ENCODE results near the gene EDAR. TPM values are rescaled to one million over a fixed set of nuclear protein-coding genes. Genes with fewer than 3 reads are reported as not detected.

Gene EDAR
- total RNA-seq, 4 donors from 2014 or later, result 0.72 to 7.1 (median 4.2) TPM

GRCh38 chr2:108941161-108941665 is 47.8 kb downstream of the EDAR start:
- WGBS, 2 donors, result 86 to 88% methylated on average over 8 of the region's 8 CpGs
- TF ChIP-seq CTCF (IDR thresholded peaks at IDR 0.05) (no peak), POLR2A (IDR thresholded peaks at IDR 0.05) (no peak)
- intact Hi-C loops (cut with DNase I; ENCODE audit: low total_unique reads), result no loop called here
- DNase-seq (ENCODE audit: low spot score in 2 of 2), result no peak
- H3K4me3 ChIP-seq (ENCODE audit: low read depth, poor library complexity, severe bottlenecking), result no peak overlapping the region

GRCh38 chr2:108940156-108940555 is 48.9 kb downstream of the EDAR start:
- no peak for DNase-seq (ENCODE audit: low spot score in 2 of 2)
- H3K4me3 ChIP-seq (ENCODE audit: low read depth, poor library complexity, severe bottlenecking), result no peak overlapping the region
- TF ChIP-seq CTCF (IDR thresholded peaks at IDR 0.05) (no peak), POLR2A (IDR thresholded peaks at IDR 0.05) (no peak)
- WGBS, 2 donors, result 72 to 78% methylated on average over 13 of the region's 13 CpGs
- intact Hi-C loops (cut with DNase I; ENCODE audit: low total_unique reads), result no loop called here

GRCh38 chr2:108938077-108938710 is 50.8 kb downstream of the EDAR start:
- no peak for DNase-seq (ENCODE audit: low spot score in 2 of 2)
- TF ChIP-seq POLR2A (IDR thresholded peaks at IDR 0.05), result no peak
- TF ChIP-seq CTCF (IDR thresholded peaks at IDR 0.05), result no peak
- 69 to 78% methylated on average over 9 of the region's 9 CpGs for WGBS, 2 donors
- intact Hi-C loops (cut with DNase I; ENCODE audit: low total_unique reads), result no loop called here
- H3K4me3 ChIP-seq (ENCODE audit: low read depth, poor library complexity, severe bottlenecking), result no peak overlapping the region

GRCh38 chr2:108937367-108938017 is 51.5 kb downstream of the EDAR start:
- WGBS, 2 donors, result 78 to 86% methylated on average over 5 of the region's 5 CpGs
- intact Hi-C loops (cut with DNase I; ENCODE audit: low total_unique reads), result no loop called here
- TF ChIP-seq POLR2A (IDR thresholded peaks at IDR 0.05) (no peak), CTCF (IDR thresholded peaks at IDR 0.05) (no peak)
- H3K4me3 ChIP-seq (ENCODE audit: low read depth, poor library complexity, severe bottlenecking), result no peak overlapping the region
- DNase-seq (ENCODE audit: low spot score in 2 of 2), result no peak

GRCh38 chr2:108936866-108937265 is 52.2 kb downstream of the EDAR start:
- 75 to 98% methylated on average over 7 of the region's 7 CpGs for WGBS, 2 donors
- intact Hi-C loops (cut with DNase I; ENCODE audit: low total_unique reads), result no loop called here
- H3K4me3 ChIP-seq (ENCODE audit: low read depth, poor library complexity, severe bottlenecking), result no peak overlapping the region

More at GRCh38 chr2:108936866-108937265, 52.2 kb downstream of the EDAR start:
- TF ChIP-seq POLR2A (IDR thresholded peaks at IDR 0.05) (no peak), CTCF (IDR thresholded peaks at IDR 0.05) (no peak)
- no peak for DNase-seq (ENCODE audit: low spot score in 2 of 2)
